Uterus (tissue), 4 donors: Measurements from ENCODE around the gene ELF5. TPM values are rescaled to one million over a fixed set of nuclear protein-coding genes. Genes with fewer than 3 reads are reported as not detected.

Experiments
- DNase-seq, 2 donors: peaks; one replicate each; pipeline ENCODE4 v3.0.0-alpha.2; 2019 to 2020
- H3K27ac ChIP-seq, 2 donors: fragments of 200-600 bp; sonication (generic); 1 replicate in 1 of 2; 2 replicates in 1 of 2; pipeline ENCODE4 v1.5.1; 2016 to 2018
- H3K27me3 ChIP-seq, 2 donors: fragments of 200-600 bp; sonication (generic); one replicate each; pipeline ENCODE4 v1.5.1; 2018 to 2019; ENCODE audit warnings: control low read depth in 1 of 2
- H3K36me3 ChIP-seq, 2 donors: fragments of 200-600 bp; sonication (generic); one replicate each; pipeline ENCODE4 v1.5.1; 2019; ENCODE audit warnings: control low read depth in 1 of 2
- H3K4me1 ChIP-seq, 2 donors: fragments of 200-600 bp; sonication (generic); one replicate each; pipeline ENCODE4 v1.5.1; 2018 to 2019; ENCODE audit warnings: control low read depth in 1 of 2
- H3K4me3 ChIP-seq, 2 donors: fragments of 200-600 bp; sonication (generic); 1 replicate in 1 of 2; 2 replicates in 1 of 2; pipeline ENCODE4 v1.5.1; 2018 to 2019; ENCODE audit warnings: mild to moderate bottlenecking in 1 of 2
- H3K9me3 ChIP-seq, 2 donors: fragments of 200-600 bp; sonication (generic); one replicate each; pipeline ENCODE4 v1.5.1; 2019; ENCODE audit warnings: control low read depth in 1 of 2
- POLR2A ChIP-seq, 2 donors: fragments of 450-650 bp; IDR thresholded peaks; one replicate each; pipeline ENCODE4 v1.6.1; 2016; ENCODE audit warnings: antibody characterized with exemption in 2 of 2, mild to moderate bottlenecking in 1 of 2, moderate library complexity in 1 of 2
- intact Hi-C: fragments of 100-400 bp; cut with DNase I; formaldehyde crosslinking; loops from one replicate; pipeline ENCODE4 v1.15.1; 2023; ENCODE audit warnings: low total_unique reads
- total RNA-seq, 4 donors: library from RNA; depleted of rRNA in 3 of 4; stranded (reverse); fragments of >200 nt in 3 of 4; gene quantifications; one replicate each; pipeline versions ENCODE4 v1.1.0 to v1.2.4, GENCODE V29; 2014 to 2023
- TF ChIP-seq, protein P1 (sequence below), 4 experiments: fragments of 200-600 bp in 2 of 4; fragments of 450-650 bp in 2 of 4; sonication (generic) in 2 of 4; IDR thresholded peaks; one replicate each; pipeline ENCODE4 v1.5.1; 2016 to 2019; ENCODE audit warnings: antibody characterized with exemption in 4 of 4, mild to moderate bottlenecking in 2 of 4, moderate library complexity in 1 of 4
- donor health status: DM: yes; HTN: yes; CAD: no.

Gene ELF5
- total RNA-seq, 4 donors from 2014 or later = not detected

DNA sequence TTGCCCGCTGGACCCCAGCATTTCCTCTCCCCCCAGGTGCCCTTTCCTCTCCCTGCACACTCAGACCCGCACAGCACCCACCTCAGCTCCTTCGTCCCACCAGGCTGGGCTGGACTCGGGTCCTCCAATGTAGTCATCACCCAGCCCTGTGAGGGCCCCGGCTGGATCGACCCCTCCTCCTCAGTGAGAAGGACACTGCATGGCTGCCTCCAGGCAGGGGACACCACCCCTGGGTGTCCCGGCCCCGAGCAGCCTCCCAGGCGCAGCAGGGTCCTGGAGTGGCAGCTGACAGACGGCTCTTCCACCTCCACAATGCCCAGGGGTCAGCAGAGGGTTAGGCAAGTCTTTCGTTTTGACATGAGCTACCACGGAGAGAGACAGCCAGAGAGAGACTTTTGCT, 11.1 kb upstream of the ELF5 start:
- Histone ChIP-seq H3K4me1 (no peaks in the 10 kb centered on the region), H3K27ac (no peak overlapping the region), H3K9me3 (no peaks in the 10 kb centered on the region), H3K4me3 (no peak overlapping the region), H3K27me3 (no peaks in the 10 kb centered on the region), H3K36me3 (no peaks in the 10 kb centered on the region)
- no peak for DNase-seq
- no peak for TF ChIP-seq POLR2A (IDR thresholded peaks at IDR 0.05)
- TF ChIP-seq, protein P1, sequence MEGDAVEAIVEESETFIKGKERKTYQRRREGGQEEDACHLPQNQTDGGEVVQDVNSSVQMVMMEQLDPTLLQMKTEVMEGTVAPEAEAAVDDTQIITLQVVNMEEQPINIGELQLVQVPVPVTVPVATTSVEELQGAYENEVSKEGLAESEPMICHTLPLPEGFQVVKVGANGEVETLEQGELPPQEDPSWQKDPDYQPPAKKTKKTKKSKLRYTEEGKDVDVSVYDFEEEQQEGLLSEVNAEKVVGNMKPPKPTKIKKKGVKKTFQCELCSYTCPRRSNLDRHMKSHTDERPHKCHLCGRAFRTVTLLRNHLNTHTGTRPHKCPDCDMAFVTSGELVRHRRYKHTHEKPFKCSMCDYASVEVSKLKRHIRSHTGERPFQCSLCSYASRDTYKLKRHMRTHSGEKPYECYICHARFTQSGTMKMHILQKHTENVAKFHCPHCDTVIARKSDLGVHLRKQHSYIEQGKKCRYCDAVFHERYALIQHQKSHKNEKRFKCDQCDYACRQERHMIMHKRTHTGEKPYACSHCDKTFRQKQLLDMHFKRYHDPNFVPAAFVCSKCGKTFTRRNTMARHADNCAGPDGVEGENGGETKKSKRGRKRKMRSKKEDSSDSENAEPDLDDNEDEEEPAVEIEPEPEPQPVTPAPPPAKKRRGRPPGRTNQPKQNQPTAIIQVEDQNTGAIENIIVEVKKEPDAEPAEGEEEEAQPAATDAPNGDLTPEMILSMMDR (IDR thresholded peaks at IDR 0.05) = no peak
- intact Hi-C loops = no loop called here

DNA sequence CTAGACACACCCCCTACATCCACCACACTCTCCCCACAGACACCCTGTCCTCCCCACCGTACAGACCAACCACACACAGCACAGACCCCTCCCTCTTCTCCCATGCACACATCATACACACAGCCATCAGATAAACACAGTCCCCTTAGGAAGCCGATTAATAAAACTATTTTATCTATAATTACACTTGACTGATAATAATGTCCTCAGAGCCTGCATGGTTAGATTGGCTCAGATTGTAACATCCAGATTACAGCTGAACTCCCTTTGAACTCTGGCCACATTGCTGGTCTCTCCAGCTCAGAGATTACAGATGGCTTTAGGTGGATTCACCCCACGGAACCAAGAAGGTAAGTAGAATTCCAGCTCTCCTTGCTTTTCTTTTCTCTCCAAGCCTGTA, 9.5 kb upstream of the ELF5 start:
- TF ChIP-seq, protein P1 (IDR thresholded peaks at IDR 0.05) = no peak
- TF ChIP-seq POLR2A (IDR thresholded peaks at IDR 0.05) = no peak
- H3K36me3 ChIP-seq = no peaks in the 10 kb centered on the region
- DNase-seq = no peak
- H3K4me3 ChIP-seq = no peak overlapping the region
- H3K9me3 ChIP-seq = no peaks in the 10 kb centered on the region
- no peaks in the 10 kb centered on the region for H3K27me3 ChIP-seq
- intact Hi-C loops = no loop called here
- H3K4me1 ChIP-seq = no peaks in the 10 kb centered on the region
- H3K27ac ChIP-seq = no peak overlapping the region

DNA sequence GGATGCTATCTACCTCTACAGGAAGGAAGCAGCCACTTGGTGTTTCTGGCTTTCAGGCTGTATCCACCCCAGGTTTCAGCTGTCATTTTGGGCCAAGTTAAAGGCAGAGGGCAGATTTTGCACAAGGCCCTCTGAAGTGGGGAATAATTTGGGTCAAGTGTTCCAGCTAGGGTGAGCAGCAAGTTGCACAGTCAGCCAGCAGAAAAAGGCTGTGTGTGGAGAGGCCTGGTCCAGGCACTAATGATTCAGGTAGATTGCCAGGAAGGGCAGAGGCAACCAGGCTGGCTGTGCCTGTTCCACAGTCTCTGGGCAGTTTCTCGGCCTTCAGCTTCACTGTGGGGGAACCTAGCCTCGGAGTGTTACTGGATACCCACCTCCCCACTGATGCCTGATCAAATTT, 8.6 kb upstream of the ELF5 start:
- Histone ChIP-seq H3K4me3 (no peak overlapping the region), H3K27me3 (no peaks in the 10 kb centered on the region)
- TF ChIP-seq POLR2A (IDR thresholded peaks at IDR 0.05) = no peak
- TF ChIP-seq, protein P1 (IDR thresholded peaks at IDR 0.05) = no peak

DNA sequence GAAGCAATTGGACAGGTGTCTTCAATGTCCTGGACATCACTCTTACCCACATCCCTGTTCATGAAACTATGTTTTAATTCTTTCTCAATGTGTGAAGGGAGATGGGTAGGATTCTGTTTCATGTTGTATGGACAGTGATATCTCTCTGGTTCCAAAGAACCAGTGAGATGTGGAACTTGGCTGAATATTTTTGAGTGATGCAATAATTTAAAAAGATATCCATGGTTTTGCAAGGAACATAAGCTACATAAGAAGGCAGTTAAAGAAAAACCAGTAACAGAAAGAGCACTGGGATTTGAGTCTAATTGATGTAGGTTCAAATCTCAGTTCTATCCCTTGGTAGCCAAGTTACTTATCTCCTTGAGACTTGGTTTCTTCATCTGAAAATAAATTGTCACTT, 7.7 kb upstream of the ELF5 start:
- Histone ChIP-seq H3K27ac (no peak overlapping the region), H3K27me3 (no peaks in the 10 kb centered on the region), H3K36me3 (no peaks in the 10 kb centered on the region), H3K9me3 (no peaks in the 10 kb centered on the region), H3K4me1 (no peaks in the 10 kb centered on the region), H3K4me3 (no peak overlapping the region)
- intact Hi-C loops = no loop called here
- DNase-seq = no peak
- TF ChIP-seq, protein P1 (IDR thresholded peaks at IDR 0.05) = no peak
- no peak for TF ChIP-seq POLR2A (IDR thresholded peaks at IDR 0.05)

More for the DNA sequence above, 8.6 kb upstream of the ELF5 start:
- Histone ChIP-seq H3K27ac (no peak overlapping the region), H3K9me3 (no peaks in the 10 kb centered on the region), H3K4me1 (no peaks in the 10 kb centered on the region), H3K36me3 (no peaks in the 10 kb centered on the region)
- no peak for DNase-seq
- intact Hi-C loops = no loop called here

DNA sequence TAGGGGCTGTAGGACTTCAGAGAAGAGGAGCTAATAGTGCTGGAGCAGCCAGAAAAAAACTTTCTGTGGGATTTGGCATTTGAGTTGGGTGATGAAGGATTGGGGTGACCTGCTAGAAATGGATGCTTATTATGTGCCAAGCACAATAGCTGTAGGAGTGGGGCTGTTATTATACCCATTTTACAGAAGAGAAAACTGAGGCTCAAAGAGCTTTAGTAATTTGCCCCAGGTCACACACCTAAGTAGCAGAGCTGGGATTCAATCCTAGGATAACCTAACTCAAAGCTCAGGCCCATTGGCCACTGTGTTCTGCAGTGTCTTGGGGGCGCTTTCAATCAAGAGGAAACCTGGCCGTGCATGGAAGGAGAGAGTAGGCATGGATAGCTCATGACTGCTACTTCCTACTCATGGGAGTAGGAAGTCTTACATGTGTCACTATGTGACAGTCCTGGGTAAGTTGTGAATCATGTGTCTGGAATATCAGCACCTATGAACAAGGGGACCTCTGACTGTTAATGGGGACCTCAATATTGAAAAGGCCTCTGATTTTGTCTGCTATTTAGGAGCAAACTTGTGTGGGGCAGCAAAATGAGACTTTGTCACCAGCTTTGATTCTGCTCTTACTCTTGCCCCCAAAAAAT, 6.1 kb upstream of the ELF5 start:
- DNase-seq = no peak
- Histone ChIP-seq H3K36me3 (no peaks in the 10 kb centered on the region), H3K27me3 (no peaks in the 10 kb centered on the region), H3K9me3 (no peaks in the 10 kb centered on the region), H3K4me1 (no peaks in the 10 kb centered on the region), H3K27ac (no peak overlapping the region), H3K4me3 (no peak overlapping the region)
- intact Hi-C loops = no loop called here
- TF ChIP-seq POLR2A (IDR thresholded peaks at IDR 0.05) = no peak
- TF ChIP-seq, protein P1 (IDR thresholded peaks at IDR 0.05) = no peak
